Chondrocyte (in vitro differentiated cells): ENCODE results near the gene ARHGAP22. TPM values are rescaled to one million over a fixed set of nuclear protein-coding genes. Genes with fewer than 3 reads are reported as not detected.
A peak's percentile ranks its signal among the peaks of the same experiment; 100 is the strongest.

Source experiments
- DNase-seq: peaks from one replicate; pipeline ENCODE4 v3.0.0; 2021; ENCODE audit warnings: mixed read lengths, low spot score
- H3K27ac Mint-ChIP-seq: one replicate; pipeline ENCODE4 v1.8.0; 2021; ENCODE audit warnings: mild to moderate bottlenecking, moderate library complexity, mixed read lengths; ENCODE audit not compliant: unreplicated experiment
- H3K27me3 Mint-ChIP-seq: 2 replicates; pipeline ENCODE4 v1.8.0; 2021; ENCODE audit warnings: low read depth, mixed read lengths
- H3K36me3 Mint-ChIP-seq: 2 replicates; pipeline ENCODE4 v1.8.0; 2021; ENCODE audit warnings: low read depth, mixed read lengths
- H3K4me1 Mint-ChIP-seq: 2 replicates; pipeline ENCODE4 v1.8.0; 2021; ENCODE audit warnings: low read depth, mild to moderate bottlenecking, mixed read lengths
- H3K4me3 Mint-ChIP-seq: one replicate; pipeline ENCODE4 v1.8.0; 2021; ENCODE audit warnings: mild to moderate bottlenecking, moderate library complexity, mixed read lengths; ENCODE audit not compliant: unreplicated experiment
- H3K9me3 Mint-ChIP-seq: 2 replicates; pipeline ENCODE4 v1.8.0; 2021; ENCODE audit warnings: low read depth, mixed read lengths
- total RNA-seq: library from RNA; stranded (reverse); gene quantifications from 3 replicates; pipeline ENCODE4 v1.2.1, GENCODE V29; 2021
- TF ChIP-seq, protein P1 (sequence below): fragments of 200-600 bp; sonication (generic); IDR thresholded peaks from 2 replicates; pipeline ENCODE4 v1.5.0; 2021; ENCODE audit warnings: antibody characterized with exemption, mild to moderate bottlenecking, moderate library complexity

The ARHGAP22 gene
- total RNA-seq, 1 donor from 2014 or later = 8.8 TPM

DNA sequence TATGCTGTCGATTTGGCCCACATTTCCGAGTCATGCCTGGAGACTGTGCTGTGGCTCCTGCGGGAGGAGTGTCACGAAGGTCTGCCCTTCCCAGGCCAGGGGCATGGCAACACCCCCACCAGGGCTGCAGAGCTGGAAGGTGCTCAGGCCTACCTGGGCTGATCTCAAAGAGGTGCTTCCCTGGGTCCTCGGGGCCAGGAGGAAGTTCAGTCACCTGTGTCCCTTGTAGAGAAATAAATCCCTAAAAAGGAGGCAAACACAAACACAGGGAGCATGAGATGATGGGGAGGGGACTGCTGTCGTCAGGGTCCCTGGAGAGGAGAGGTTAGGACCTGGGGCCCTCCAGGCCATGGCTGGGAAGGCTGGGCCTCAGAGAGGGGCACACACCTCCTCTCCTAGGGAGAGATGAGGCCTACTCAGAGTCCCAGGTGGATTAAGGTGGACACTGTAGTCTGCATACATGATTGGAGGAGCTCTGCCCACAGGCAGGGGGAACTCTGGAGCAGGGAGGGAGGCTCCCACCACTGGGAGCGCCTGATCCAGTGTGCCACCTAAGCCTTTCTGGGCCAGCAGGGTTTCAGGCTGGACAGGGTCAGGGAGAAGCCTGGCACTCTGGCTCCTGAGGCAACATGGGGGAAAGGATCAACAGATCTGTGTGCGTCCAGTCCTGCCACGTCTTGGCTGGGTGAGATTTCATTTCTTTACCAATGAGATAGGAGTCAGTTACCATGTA lies 49.4 kb downstream of the ARHGAP22 start:
- TF ChIP-seq, protein P1, sequence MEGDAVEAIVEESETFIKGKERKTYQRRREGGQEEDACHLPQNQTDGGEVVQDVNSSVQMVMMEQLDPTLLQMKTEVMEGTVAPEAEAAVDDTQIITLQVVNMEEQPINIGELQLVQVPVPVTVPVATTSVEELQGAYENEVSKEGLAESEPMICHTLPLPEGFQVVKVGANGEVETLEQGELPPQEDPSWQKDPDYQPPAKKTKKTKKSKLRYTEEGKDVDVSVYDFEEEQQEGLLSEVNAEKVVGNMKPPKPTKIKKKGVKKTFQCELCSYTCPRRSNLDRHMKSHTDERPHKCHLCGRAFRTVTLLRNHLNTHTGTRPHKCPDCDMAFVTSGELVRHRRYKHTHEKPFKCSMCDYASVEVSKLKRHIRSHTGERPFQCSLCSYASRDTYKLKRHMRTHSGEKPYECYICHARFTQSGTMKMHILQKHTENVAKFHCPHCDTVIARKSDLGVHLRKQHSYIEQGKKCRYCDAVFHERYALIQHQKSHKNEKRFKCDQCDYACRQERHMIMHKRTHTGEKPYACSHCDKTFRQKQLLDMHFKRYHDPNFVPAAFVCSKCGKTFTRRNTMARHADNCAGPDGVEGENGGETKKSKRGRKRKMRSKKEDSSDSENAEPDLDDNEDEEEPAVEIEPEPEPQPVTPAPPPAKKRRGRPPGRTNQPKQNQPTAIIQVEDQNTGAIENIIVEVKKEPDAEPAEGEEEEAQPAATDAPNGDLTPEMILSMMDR = no peak
- Mint-ChIP-seq H3K4me1 (peaks cover 9% of the 10 kb centered on the region), H3K27me3 (no peaks in the 10 kb centered on the region), H3K27ac (no peak overlapping the region), H3K36me3 (no peaks in the 10 kb centered on the region), H3K4me3 (no peak overlapping the region), H3K9me3 (peaks cover 4% of the 10 kb centered on the region)
- peak; percentile 64 for DNase-seq

DNA sequence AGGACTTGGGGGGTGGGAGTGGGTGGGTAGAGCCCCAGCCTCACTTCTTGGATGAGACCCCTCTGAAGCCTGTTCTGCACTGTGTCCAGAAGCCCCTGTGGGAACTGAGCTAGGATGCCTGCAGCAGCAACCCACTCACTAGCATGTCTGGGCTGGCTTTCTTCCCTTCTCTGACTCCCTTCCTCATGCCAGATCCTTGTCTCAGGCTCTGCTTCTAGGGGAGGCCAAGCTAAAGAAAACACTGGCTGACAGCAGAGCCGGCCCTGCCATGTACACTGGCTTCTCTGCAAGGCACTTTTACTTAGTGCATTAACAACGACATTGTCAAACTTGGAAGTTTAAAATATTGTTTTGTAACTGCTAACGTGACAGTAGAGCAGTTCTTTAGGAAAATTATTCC lies 50.2 kb downstream of the ARHGAP22 start:
- no peak overlapping the region for H3K4me3 Mint-ChIP-seq
- no peak overlapping the region for H3K27ac Mint-ChIP-seq
- H3K27me3 Mint-ChIP-seq = no peaks in the 10 kb centered on the region
- no peaks in the 10 kb centered on the region for H3K36me3 Mint-ChIP-seq
- DNase-seq = no peak
- peaks cover 9% of the 10 kb centered on the region for H3K4me1 Mint-ChIP-seq
- H3K9me3 Mint-ChIP-seq = no peaks in the 10 kb centered on the region
- TF ChIP-seq, protein P1 = no peak

DNA sequence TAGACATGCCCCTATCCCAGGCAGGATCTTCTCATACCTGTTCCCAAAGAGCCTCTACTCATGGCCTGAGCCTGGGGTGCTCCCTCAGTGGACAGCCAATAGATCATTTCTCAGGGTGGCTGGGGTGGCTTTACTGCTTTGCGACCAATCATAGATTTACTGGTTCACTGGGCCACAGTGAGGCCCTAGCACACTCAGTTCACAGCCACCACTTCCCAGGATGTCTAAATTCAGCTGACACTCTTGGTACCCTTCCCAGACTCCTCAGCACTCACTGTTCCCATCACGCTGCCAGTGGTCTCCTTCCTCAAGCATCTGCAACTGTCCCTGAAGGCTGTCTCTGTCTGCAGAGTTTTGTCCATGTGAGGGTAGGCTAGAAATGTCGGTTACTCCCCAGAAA lies 50.6 kb downstream of the ARHGAP22 start:
- Mint-ChIP-seq H3K27me3 (no peaks in the 10 kb centered on the region), H3K4me3 (no peak overlapping the region), H3K4me1 (peaks cover 9% of the 10 kb centered on the region), H3K27ac (no peak overlapping the region), H3K36me3 (no peaks in the 10 kb centered on the region), H3K9me3 (no peaks in the 10 kb centered on the region)
- no peak for DNase-seq
- TF ChIP-seq, protein P1 = no peak

DNA sequence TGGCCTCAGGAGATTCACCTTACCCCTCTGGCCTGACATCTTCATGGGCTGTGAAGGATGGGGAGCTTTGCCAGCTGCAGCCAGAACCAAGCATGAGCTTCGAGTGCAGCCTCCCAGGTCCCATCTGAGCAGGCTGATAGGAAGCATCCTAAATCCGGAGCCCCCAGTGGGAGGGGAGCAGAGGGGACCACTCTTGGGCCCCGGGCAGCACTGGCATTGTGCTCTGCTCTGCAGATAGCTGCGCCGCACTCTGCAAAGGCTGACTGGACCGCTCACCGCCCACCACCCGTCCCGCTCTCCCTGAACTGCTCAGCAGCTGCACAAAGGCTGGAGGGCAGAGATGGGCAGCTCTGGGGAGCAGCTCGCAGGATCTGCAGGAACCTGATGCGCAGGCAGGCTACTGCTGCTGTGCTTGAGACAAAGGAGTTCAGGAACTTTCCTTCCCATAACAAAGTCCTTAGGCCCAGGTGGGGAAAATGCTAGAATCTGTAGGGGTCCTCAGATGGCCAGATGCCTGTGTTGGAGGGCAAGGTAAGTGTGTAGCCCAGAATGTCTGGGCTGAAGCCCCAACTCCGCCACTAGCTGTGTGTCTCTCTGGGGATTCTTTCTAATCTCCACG lies 51.8 kb downstream of the ARHGAP22 start:
- peaks cover 9% of the 10 kb centered on the region for H3K4me1 Mint-ChIP-seq
- TF ChIP-seq, protein P1 = no peak
- H3K4me3 Mint-ChIP-seq = no peak overlapping the region
- DNase-seq = peak; percentile 92
- H3K27ac Mint-ChIP-seq = no peak overlapping the region
- H3K9me3 Mint-ChIP-seq = no peaks in the 10 kb centered on the region
- no peaks in the 10 kb centered on the region for H3K36me3 Mint-ChIP-seq
- H3K27me3 Mint-ChIP-seq = no peaks in the 10 kb centered on the region

DNA sequence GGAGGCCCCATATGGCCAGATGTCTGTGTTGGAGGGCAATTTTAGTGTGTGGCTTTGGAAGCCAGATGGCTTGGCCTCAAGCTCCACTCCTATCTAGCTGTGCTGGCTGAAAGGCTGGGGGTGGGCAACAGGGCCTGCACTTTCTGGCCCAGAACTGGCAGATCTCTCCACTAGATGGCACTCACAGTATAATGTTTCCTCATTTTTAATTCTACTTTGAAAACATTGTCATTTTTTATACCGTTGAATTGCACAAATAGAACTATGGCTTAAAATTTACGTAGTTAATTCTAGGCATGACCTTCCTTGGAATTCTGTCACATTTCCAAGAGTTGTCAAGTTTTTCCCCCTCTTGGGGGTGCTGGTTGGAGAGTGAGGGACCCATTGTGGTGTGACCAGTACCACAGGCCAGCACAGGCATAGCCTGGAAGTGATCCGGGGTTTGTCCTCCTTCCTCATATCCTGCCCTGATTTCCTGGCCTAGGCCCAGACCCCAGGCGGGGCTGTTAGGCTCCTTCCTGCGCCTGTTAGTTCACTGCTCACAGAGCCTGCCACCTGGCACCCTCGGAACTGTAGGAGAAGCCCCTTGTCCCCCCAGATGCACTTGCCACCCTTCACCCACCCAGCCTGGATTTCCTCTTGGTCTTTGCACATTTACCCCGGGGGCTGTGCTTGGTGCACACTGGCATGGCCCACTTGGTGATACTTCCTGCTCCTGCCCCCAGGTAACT lies 52.8 kb downstream of the ARHGAP22 start:
- TF ChIP-seq, protein P1 = peak; percentile 97
- H3K27me3 Mint-ChIP-seq = no peaks in the 10 kb centered on the region
- no peak overlapping the region for H3K27ac Mint-ChIP-seq
- DNase-seq = no peak
- no peaks in the 10 kb centered on the region for H3K9me3 Mint-ChIP-seq
- H3K4me1 Mint-ChIP-seq = peaks cover 9% of the 10 kb centered on the region
- no peak overlapping the region for H3K4me3 Mint-ChIP-seq
- H3K36me3 Mint-ChIP-seq = no peaks in the 10 kb centered on the region
